ENCODE measurements around the gene UNC5B.

The UNC5B gene

DNA sequence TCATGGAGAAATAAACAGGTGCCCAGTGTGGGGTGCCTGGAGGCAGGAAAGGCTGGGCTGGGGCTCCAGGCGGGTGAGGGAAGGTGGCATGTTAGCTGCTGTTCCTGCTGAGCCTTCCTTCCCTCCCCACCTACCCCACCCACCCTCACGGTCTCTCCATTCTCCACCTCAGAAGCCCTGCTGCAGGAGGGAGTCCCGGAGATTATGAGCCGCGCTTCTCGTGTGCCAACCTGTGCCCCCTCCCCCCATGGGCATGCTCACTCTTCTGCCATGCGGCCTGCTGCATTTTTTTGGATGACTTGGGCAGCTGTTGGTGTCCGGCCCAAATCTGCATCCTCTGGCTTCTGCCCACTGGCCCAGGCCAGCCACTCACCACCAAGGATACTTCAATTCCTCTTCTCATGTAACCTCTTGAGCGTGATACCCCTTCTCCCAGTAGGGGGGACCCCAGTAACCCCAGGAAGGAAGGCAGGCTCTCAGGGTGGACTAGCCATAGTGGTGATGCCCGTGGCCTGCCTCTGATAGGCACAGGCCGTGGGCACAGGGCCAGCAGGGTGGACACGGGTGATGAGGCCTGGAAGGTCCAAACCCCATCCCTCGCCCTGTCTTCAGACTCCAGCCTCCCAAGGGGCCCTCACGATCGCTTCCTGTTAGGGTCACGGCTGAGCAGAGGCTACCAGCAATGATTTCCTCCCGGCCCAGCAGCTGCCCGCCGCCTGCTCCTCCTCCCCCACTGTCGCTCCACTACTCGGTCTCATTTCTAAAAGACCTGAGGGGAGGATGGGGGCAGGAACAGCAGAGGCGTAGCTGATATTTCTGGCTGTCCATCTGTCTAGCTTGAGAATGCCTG is 27.8 kb downstream of the UNC5B start:
- DNase-seq (ENCODE audit: low spot score) = no peak

DNA sequence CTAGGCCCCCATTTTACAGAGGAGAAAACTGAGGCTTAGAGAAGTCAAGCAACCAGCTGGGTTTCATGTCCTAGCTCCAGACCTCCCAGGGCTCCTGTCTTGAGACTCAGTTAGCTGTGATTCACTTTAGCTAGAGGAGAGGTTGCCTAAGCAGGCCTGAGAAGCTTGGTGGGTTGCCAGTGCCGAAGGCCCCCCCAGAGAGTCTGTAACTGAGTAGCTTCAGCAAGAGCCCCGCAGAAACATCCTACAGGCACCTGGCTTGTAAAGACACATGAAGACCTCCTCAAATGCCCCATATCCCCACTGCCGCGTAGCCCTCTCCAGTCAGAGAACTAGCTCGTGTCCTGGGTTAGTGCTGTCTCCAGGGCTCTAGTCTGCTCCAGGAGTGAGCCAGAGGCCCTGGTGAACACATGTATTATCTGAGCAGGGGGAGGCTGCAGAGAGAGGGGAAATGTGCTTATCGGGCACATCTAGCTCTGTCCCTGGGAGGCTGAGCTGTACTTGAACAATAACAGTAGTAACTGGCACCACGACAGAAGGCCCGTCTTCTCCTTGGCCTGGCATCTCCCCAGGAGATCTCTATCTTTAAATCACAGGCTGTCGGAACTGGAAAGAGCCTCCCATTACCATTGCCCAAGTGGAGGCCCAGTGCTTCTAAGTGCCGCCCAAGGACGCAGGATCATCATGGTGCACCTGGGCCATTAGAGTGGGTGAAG is 28.9 kb downstream of the UNC5B start:
- no peak for DNase-seq (ENCODE audit: low spot score)

DNA sequence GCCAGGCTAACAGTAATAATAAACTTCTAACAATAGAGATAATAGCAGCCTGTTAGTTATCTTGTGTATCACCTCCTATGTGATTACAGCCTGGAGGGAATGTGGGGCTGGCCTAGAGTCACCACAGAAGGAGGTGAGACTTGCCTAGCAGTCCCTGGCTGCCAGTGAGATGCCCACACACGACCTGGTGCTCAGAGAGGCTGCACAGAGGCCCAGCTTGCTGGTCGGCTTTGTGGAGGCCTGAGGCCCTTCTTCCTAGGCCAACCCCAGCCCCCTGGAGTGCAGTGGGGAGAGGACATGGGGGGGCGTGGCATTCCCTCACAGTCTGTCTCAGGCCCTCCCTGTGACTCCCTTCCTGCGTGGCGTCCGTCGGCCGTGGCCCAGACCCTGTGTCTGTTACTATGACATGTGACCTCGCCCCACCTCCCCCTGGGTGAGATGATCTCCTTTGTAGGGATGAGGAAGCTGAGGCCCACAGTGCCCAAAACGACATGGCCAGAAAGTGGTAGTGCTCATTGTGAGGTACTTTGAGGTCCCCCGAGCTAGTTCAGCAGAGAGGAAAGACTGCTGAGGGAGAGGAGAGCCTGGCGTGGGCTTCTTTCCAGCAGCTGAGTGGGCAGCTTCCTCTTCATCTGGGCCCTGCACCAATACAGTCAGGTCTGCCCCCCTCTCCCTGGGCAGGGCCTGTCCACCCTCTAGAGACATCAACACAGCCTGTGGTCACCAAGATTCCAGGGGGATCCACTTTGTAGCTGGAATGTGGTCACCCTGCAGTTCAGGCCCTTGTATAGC is 29.7 kb downstream of the UNC5B start:
- no peak for DNase-seq (ENCODE audit: low spot score)

- no peak for DNase-seq (ENCODE audit: low spot score)
Observed at GRCh38 chr10:71242622-71243009, 30.2 kb downstream of the UNC5B start.

DNA sequence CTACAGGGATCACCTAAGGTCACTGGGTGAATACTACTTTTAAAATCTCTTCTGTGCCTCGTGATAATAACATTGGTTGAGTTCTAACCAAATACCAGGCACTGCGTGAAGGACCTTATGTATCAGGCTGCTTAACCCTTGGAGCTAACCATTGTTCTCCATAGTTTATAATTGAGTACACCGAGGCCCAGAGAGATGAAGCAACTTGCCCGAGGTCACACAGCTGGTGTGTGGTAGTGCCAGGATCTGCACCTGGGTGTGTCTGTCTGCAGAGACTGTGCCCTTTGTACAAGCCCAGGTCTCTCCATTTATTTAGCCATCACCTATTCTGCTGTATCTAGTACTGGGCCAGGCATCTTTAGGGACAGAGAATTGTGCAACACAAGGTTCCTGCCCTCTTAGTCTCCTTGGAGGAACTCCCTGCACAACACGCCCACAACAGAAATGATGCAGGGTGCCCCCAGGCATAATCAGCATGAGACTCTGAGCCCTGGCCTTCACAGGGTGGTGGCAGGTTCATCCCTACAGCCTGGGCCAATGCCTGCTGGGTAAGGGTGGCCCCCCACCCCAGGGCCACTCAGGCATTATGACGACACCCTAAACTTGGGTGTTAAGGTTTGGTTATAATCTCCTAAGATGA is 31.5 kb downstream of the UNC5B start:
- no peak for DNase-seq (ENCODE audit: low spot score)

DNA sequence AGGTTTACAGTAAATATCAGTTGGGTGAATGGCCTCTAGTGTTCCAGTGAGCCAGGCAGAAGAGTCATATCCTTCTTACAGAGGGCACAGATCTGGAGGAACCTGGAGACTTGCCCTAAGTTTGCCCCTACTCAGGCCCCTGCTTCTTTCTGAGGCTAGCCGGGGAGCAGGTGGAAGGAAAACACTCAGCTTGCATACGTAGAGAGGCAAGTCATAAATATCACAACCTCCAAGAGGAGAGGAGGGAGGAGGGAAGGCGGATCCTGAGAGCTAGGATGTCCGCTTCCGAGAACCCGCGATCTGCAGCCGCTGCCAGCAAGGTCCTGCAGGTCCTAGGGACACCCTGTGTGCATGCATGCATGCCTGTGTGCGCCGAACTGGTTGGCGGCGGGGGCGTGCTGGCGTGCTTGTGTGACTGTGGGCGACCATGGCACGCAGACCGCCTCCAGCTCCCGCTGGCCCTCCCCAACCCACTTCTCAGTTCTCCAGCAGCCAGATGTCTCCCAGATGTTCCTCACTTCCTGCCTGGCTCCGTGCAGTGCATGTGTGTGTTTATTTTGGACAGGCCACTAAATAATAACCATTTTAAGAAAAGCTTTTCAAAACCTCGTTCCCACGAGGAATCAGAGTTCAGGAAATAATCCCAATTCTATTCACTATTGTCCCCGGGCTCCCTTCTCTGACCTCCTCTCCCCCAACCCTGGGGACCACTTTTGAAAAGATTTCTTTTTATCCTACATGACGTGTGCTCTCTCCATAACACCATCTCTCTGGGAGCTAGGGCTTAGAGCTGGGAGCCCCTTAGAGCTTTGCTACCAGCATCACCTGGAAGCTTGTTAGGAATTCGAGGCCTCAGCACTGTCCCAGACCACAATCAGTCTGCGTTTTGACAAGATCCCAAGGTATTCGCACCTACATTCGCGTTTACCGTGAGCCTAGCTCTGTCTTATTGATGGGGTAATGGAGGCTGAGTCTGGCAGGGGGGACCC is 32.4 kb downstream of the UNC5B start:
- DNase-seq (ENCODE audit: low spot score) = no peak

GRCh38 chr10:71245420-71246325 is 33.3 kb downstream of the UNC5B start:
- DNase-seq (ENCODE audit: low spot score) = no peak

DNA sequence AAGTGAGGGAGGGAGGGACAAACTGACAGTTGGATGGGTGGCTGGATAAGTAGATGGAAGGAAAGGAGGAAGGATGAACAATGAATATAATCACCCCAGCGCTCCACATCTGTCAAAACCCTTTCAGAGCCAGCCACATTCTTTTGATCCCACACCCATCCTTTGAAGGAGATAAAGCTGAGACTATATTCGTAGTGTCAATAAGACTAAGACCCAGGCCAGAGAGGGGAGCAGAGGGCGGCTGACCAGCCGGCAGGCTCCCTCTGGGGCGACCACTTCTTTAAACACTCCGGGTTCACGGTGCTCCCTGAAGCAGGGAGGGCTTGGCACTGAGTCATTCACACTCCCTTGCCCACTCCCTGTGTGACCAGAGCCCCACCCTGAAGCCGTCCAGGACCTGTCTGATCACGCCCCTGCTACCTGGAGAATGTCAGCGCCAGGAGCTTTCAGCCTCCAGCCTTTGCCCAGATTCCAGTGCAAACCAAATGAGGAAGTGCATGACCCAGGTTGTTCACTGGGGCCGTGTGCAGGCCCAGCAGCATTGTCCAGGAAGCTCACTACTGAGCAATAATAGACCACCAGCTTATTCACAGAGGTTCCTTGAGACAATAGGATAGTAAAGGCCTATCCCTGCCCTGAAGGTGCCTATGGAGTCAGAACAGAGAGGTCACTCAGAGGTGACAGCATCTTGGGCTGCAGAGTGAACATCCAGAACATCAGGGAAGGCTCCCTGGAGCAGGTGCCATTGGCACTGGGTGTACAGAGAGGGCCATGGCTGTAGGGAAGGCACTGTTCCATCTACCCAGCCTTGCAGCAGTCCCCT is 34.4 kb downstream of the UNC5B start:
- DNase-seq (ENCODE audit: low spot score) = peak; percentile 88

DNA sequence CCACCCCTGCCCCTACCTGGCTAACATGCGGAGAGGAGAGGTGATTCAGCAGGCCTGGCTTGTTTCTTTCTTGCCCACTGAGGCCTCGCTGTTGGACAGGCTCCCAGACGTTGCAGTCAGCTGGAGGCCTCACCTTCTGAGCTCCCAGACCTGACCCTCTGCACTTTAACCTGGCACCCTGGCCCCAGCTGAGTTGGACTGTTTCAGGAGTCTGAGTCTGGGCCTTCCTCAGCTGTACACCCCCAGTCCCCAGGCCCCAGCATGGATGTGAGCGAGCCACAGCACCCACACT is 35.0 kb downstream of the UNC5B start:
- DNase-seq (ENCODE audit: low spot score) = no peak

DNA sequence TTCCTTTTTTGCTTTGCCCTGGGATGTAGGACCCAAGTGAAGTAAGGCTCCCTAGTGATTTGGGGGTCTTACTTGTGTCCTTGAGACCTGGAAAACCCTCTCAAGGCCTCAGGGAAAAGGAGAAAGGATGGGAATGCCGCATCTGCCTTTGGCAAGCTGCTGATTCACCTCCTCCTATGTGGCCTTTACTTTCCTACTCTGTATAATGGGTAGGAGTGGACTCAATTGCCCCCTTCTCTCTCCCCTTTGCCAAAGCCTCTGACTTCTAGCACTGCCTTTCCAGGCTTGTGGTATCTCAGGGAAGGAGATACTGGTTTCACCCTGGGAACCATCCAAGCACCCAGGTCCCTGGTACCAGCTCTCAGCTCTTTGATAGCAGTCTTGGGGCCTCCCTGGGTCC is 35.4 kb downstream of the UNC5B start:
- no peak for DNase-seq (ENCODE audit: low spot score)

GRCh38 chr10:71248210-71248609 is 35.8 kb downstream of the UNC5B start:
- DNase-seq (ENCODE audit: low spot score) = no peak

DNA sequence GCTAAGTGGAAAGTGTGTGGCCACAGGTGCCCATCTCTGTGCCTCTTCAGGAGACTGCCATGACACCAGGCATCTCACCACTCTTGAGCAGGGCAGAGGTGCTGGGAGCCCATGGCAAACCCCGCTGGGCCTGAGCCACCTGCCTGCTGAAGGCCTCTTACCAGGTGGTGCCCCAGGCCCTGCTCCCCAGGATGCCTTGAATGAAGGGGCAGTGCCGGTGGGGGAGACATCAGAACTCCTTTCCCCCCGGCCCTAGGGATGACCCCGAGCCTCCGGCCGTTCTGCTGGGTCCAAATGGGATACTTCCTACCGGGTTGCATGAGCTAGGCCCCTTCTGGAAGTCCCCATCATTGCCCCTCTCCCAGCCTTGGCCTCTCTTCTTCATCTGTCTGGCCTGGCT is 37.6 kb downstream of the UNC5B start:
- DNase-seq (ENCODE audit: low spot score) = no peak

- DNase-seq (ENCODE audit: low spot score) = no peak
Observed at GRCh38 chr10:71250405-71250804, 38.0 kb downstream of the UNC5B start.

GRCh38 chr10:71250842-71251241 is 38.5 kb downstream of the UNC5B start:
- DNase-seq (ENCODE audit: low spot score) = no peak

DNA sequence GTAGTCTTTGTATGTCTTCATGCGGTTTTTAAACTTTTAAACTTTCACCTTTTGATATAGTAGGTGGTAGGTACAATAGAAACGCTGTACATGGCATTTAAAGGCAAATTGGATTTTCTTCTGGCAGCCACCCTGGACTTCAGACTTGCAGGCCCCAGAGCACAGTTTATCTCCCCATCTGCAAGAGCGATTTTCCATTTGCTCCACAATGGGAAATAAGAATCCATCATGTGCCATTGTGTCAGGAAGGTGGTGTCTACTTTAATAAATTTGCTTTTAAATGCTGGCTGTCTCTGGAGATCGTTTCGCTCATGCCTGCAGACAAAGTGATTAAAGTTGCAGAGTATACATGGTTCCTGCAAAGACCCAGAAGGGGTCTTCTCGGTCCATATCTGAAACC is 38.9 kb downstream of the UNC5B start:
- no peak for DNase-seq (ENCODE audit: low spot score)

GRCh38 chr10:71252220-71252619 is 39.9 kb downstream of the UNC5B start:
- peak; percentile 41 for DNase-seq (ENCODE audit: low spot score)

- DNase-seq (ENCODE audit: low spot score) = no peak
Observed at GRCh38 chr10:71253981-71254818, 41.8 kb downstream of the UNC5B start.

DNA sequence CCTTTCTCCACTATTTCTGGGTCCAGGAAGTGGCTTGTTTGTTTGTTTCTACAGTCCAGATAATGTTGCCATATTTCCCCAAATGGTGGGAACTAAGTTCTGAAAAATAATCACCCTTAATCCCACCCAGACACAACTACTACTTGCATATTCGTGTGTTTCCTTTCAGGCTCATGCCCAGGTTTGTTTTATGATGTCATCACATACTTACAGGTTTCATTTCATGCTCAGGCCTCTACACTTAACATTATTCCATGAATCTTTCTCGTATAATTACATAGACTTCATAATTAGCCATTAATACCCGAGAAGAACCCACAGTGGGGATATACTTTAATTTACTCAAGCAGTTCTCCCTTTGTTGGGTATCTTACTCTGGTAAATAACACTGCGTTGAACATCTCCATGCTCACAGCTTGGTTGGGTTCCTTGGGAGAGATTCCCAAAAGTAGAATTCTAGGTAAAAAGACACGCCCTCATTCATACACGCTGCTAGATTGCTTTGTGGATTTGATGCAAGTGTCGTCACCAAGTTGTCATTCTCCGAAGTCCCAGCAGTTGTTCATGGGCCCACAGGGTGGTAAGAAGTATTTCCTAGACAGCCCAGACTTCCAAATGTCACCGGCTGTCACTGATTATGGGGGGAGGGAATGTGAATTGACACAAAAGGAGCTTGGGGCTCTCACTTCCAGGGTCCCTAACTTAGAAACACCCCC is 42.6 kb downstream of the UNC5B start:
- no peak for DNase-seq (ENCODE audit: low spot score)
